ENCODE measurements around the gene DUSP23.

DUSP23 gene

GRCh38 chr1:159804924-159805323 lies 24.2 kb downstream of the DUSP23 start:
- H4K20me1 ChIP-seq (ENCODE audit: insufficient read depth) = no peaks in the 10 kb centered on the region
- no peak overlapping the region for H3K4me3 ChIP-seq (IDR thresholded peaks at IDR 0.05; ENCODE audit: insufficient read depth, low read depth, low read length)
- no peaks in the 10 kb centered on the region for H3K36me3 ChIP-seq (ENCODE audit: insufficient read depth)
- no peaks in the 10 kb centered on the region for H3K27me3 ChIP-seq (ENCODE audit: insufficient read depth, low read depth)
- no peak overlapping the region for H2AFZ ChIP-seq (ENCODE audit: low read depth)
- TF ChIP-seq CTCF (conservative IDR thresholded peaks at IDR 0.05; ENCODE audit: low read depth, low read length) = no peak
- H3K4me1 ChIP-seq (ENCODE audit: low read depth, poor library complexity, severe bottlenecking) = peaks cover 21% of the 10 kb centered on the region
- H3K4me2 ChIP-seq = no peak overlapping the region
- H3K27ac ChIP-seq = no peak overlapping the region
- H3K9ac ChIP-seq = no peak overlapping the region
- no peaks in the 10 kb centered on the region for H3K79me2 ChIP-seq (ENCODE audit: insufficient read depth, low read depth)

- Histone ChIP-seq H3K36me3 (ENCODE audit: insufficient read depth) (no peaks in the 10 kb centered on the region), H3K27me3 (ENCODE audit: insufficient read depth, low read depth) (no peaks in the 10 kb centered on the region), H3K9ac (no peak overlapping the region), H2AFZ (ENCODE audit: low read depth) (no peak overlapping the region), H3K4me3 (IDR thresholded peaks at IDR 0.05; ENCODE audit: insufficient read depth, low read depth, low read length) (no peak overlapping the region), H3K27ac (no peak overlapping the region), H4K20me1 (ENCODE audit: insufficient read depth) (no peaks in the 10 kb centered on the region), H3K4me1 (ENCODE audit: low read depth, poor library complexity, severe bottlenecking) (no peaks in the 10 kb centered on the region), H3K79me2 (ENCODE audit: insufficient read depth, low read depth) (no peaks in the 10 kb centered on the region), H3K4me2 (no peak overlapping the region)
- TF ChIP-seq CTCF (conservative IDR thresholded peaks at IDR 0.05; ENCODE audit: low read depth, low read length) = no peak
Observed at GRCh38 chr1:159815926-159816325, 35.2 kb downstream of the DUSP23 start.

GRCh38 chr1:159817276-159818041 lies 36.7 kb downstream of the DUSP23 start:
- TF ChIP-seq CTCF (conservative IDR thresholded peaks at IDR 0.05; ENCODE audit: low read depth, low read length) = no peak
- H4K20me1 ChIP-seq (ENCODE audit: insufficient read depth) = no peaks in the 10 kb centered on the region

GRCh38 chr1:159821171-159821867 lies 40.6 kb downstream of the DUSP23 start:
- Histone ChIP-seq H4K20me1 (ENCODE audit: insufficient read depth) (no peaks in the 10 kb centered on the region), H3K4me1 (ENCODE audit: low read depth, poor library complexity, severe bottlenecking) (peaks cover 2% of the 10 kb centered on the region), H3K79me2 (ENCODE audit: insufficient read depth, low read depth) (no peaks in the 10 kb centered on the region), H3K4me3 (IDR thresholded peaks at IDR 0.05; ENCODE audit: insufficient read depth, low read depth, low read length) (no peak overlapping the region), H3K4me2 (no peak overlapping the region), H2AFZ (ENCODE audit: low read depth) (no peak overlapping the region), H3K9ac (no peak overlapping the region), H3K36me3 (ENCODE audit: insufficient read depth) (no peaks in the 10 kb centered on the region), H3K27ac (no peak overlapping the region), H3K27me3 (ENCODE audit: insufficient read depth, low read depth) (no peaks in the 10 kb centered on the region)
- no peak for TF ChIP-seq CTCF (conservative IDR thresholded peaks at IDR 0.05; ENCODE audit: low read depth, low read length)

More at GRCh38 chr1:159817276-159818041, 36.7 kb downstream of the DUSP23 start:
- Histone ChIP-seq H3K4me1 (ENCODE audit: low read depth, poor library complexity, severe bottlenecking) (no peaks in the 10 kb centered on the region), H3K9ac (no peak overlapping the region), H3K27ac (no peak overlapping the region), H2AFZ (ENCODE audit: low read depth) (no peak overlapping the region), H3K27me3 (ENCODE audit: insufficient read depth, low read depth) (no peaks in the 10 kb centered on the region), H3K79me2 (ENCODE audit: insufficient read depth, low read depth) (no peaks in the 10 kb centered on the region), H3K4me2 (no peak overlapping the region), H3K4me3 (IDR thresholded peaks at IDR 0.05; ENCODE audit: insufficient read depth, low read depth, low read length) (no peak overlapping the region), H3K36me3 (ENCODE audit: insufficient read depth) (no peaks in the 10 kb centered on the region)

Data from KMS-11 (cell line).